Vagina (tissue), 2 donors: Measurements from ENCODE around the gene TMCO1.

Experiments used
- CTCF ChIP-seq, 3 experiments: fragments of 450-650 bp in 2 of 3; fragments of 200-600 bp in 1 of 3; sonication (generic) in 1 of 3; IDR thresholded peaks; one replicate each; pipeline ENCODE4 v1.5.1; 2017 to 2019; ENCODE audit warnings: antibody characterized with exemption in 3 of 3, mild to moderate bottlenecking in 2 of 3, moderate library complexity in 2 of 3
- POLR2A ChIP-seq, 2 donors: fragments of 450-650 bp; IDR thresholded peaks; one replicate each; pipeline ENCODE4 v1.6.1; 2017; ENCODE audit warnings: antibody characterized with exemption in 2 of 2, mild to moderate bottlenecking in 2 of 2, moderate library complexity in 2 of 2
- POLR2AphosphoS5 ChIP-seq, 2 donors: sonication (generic); formaldehyde crosslinking; IDR thresholded peaks; one replicate each; pipeline ENCODE4 v1.9.0; 2017; ENCODE audit warnings: antibody characterized with exemption in 2 of 2, mild to moderate bottlenecking in 2 of 2, low read depth in 1 of 2; ENCODE audit not compliant: insufficient read depth in 1 of 2

- TF ChIP-seq CTCF (IDR thresholded peaks at IDR 0.05) (no peak), POLR2A (IDR thresholded peaks at IDR 0.05) (no peak), POLR2AphosphoS5 (IDR thresholded peaks at IDR 0.05; ENCODE audit: insufficient read depth in 1 of 2, low read depth in 1 of 2) (no peak)
These were observed 48.3 kb upstream of the TMCO1 start for GRCh38 chr1:165816826-165817497.
